ENCODE data around the gene PLXNA2. TPM values are rescaled to one million over a fixed set of nuclear protein-coding genes. Genes with fewer than 3 reads are reported as not detected.

PLXNA2 gene
- total RNA-seq, 2 donors from 2014 or later, result 7.3 to 8.9 TPM

GRCh38 chr1:208205216-208206013 lies 38.8 kb downstream of the PLXNA2 start:
- Histone ChIP-seq H3K4me1 (replicated peaks) (peaks cover 20% of the 10 kb centered on the region), H3K36me3 (no peaks in the 10 kb centered on the region), H3K27ac (peak overlapping the region; percentile 48), H3K9me3 (no peaks in the 10 kb centered on the region), H3K4me3 (no peak overlapping the region), H3K27me3 (replicated peaks; ENCODE audit: insufficient read depth) (no peaks in the 10 kb centered on the region)
- WGBS, result 83% methylated on average over 5 of the region's 5 CpGs
- intact Hi-C loops (cut with DNase I), result no loop called here
- DNase-seq (ENCODE audit: low spot score), result no peak
- TF ChIP-seq CTCF (IDR thresholded peaks at IDR 0.05), result no peak
- no peak for TF ChIP-seq POLR2AphosphoS5 (IDR thresholded peaks at IDR 0.05)
- no peak for TF ChIP-seq POLR2A (IDR thresholded peaks at IDR 0.05)

DNA sequence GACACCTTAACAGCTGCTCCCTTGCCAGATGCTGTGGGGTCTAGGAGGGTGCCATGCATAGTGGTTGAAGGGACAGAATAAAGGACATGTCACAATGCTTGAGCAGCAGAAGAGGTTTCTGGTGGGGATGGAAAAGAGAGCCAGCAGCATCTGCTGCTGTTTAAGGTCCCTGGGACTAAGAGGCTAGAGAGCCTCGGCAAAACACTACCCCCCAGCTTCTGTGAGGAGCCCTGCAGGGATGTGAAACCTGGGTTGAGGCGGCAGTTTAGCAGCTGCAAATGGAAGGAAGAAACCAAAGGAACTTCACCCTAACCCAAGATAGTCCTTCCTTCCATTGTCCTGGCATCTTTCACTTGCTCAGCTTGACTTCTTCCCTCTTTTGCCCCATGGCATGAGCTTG lies 39.4 kb downstream of the PLXNA2 start:
- no peak overlapping the region for H3K4me3 ChIP-seq
- intact Hi-C loops (cut with DNase I), result no loop called here
- H3K4me1 ChIP-seq (replicated peaks), result peaks cover 20% of the 10 kb centered on the region
- 58% methylated on average over 2 of the region's 2 CpGs for WGBS
- H3K9me3 ChIP-seq, result no peaks in the 10 kb centered on the region
- H3K27me3 ChIP-seq (replicated peaks; ENCODE audit: insufficient read depth), result no peaks in the 10 kb centered on the region
- peak overlapping the region; percentile 48 for H3K27ac ChIP-seq
- H3K36me3 ChIP-seq, result no peaks in the 10 kb centered on the region
- DNase-seq (ENCODE audit: low spot score), result no peak
- TF ChIP-seq POLR2A (IDR thresholded peaks at IDR 0.05) (no peak), POLR2AphosphoS5 (IDR thresholded peaks at IDR 0.05) (no peak), CTCF (IDR thresholded peaks at IDR 0.05) (no peak)

- Histone ChIP-seq H3K9me3 (no peaks in the 10 kb centered on the region), H3K27ac (peak overlapping the region; percentile 48), H3K27me3 (replicated peaks; ENCODE audit: insufficient read depth) (no peaks in the 10 kb centered on the region), H3K4me3 (no peak overlapping the region), H3K4me1 (replicated peaks) (peaks cover 20% of the 10 kb centered on the region), H3K36me3 (no peaks in the 10 kb centered on the region)
- 41% methylated on average over 7 of the region's 7 CpGs for WGBS
- no peak for TF ChIP-seq POLR2AphosphoS5 (IDR thresholded peaks at IDR 0.05)
- no peak for TF ChIP-seq CTCF (IDR thresholded peaks at IDR 0.05)
- no peak for TF ChIP-seq POLR2A (IDR thresholded peaks at IDR 0.05)
- no peak for DNase-seq (ENCODE audit: low spot score)
- intact Hi-C loops (cut with DNase I), result no loop called here
Measured at GRCh38 chr1:208203848-208204609, 40.2 kb downstream of the PLXNA2 start.

GRCh38 chr1:208203127-208203847 lies 40.9 kb downstream of the PLXNA2 start:
- WGBS, result 31% methylated on average over 13 of the region's 13 CpGs
- no peaks in the 10 kb centered on the region for H3K9me3 ChIP-seq
- H3K27me3 ChIP-seq (replicated peaks; ENCODE audit: insufficient read depth), result no peaks in the 10 kb centered on the region
- TF ChIP-seq POLR2AphosphoS5 (IDR thresholded peaks at IDR 0.05) (peak; percentile 89), CTCF (IDR thresholded peaks at IDR 0.05) (no peak)
- H3K36me3 ChIP-seq, result no peaks in the 10 kb centered on the region
- intact Hi-C loops (cut with DNase I), result no loop called here
- DNase-seq (ENCODE audit: low spot score), result peak; percentile 76
- no peak overlapping the region for H3K4me3 ChIP-seq
- H3K4me1 ChIP-seq (replicated peaks), result peaks cover 20% of the 10 kb centered on the region
- peak overlapping the region; percentile 48 for H3K27ac ChIP-seq
